CD4-positive, alpha-beta T cell (primary cell): ENCODE measurements around the gene ASB18. TPM values are rescaled to one million over a fixed set of nuclear protein-coding genes. Genes with fewer than 3 reads are reported as not detected.
"Not testable (repeated sequence)": the region's sequence is repeated elsewhere in the genome, so short reads cannot be mapped to it uniquely, and the experiment has no call there.

Experiments used
- ATAC-seq: fragments of 200-7000 bp; cut with Tn5 transposase; one replicate; pipeline ENCODE4 v1.10.0; 2022; ENCODE audit warnings: mild to moderate bottlenecking; ENCODE audit not compliant: poor library complexity
- CTCF ChIA-PET: fragments of 350-600 bp; sonication (Branson Sonifier 250); formaldehyde crosslinking; loops from one replicate; lab custom pipeline; 2021; ENCODE audit warnings: antibody characterized with exemption, inconsistent platforms; lab: Charles Lee
- POLR2A ChIA-PET: fragments of 350-600 bp; sonication (Branson Sonifier 250); formaldehyde crosslinking; loops from one replicate; lab custom pipeline; 2021; ENCODE audit warnings: antibody characterized with exemption, inconsistent platforms; lab: Charles Lee
- DNase-seq, 14 experiments: peaks; one replicate each; pipeline ENCODE4 v3.0.0-alpha.2; 2013 to 2020; ENCODE audit warnings: mixed read lengths in 2 of 14
- H3K27ac ChIP-seq, 2 donors: one replicate each; pipeline versions ENCODE4 v1.5.1 to v1.7.0; 2013; ENCODE audit warnings: low read length in 2 of 2, low read depth in 1 of 2, mild to moderate bottlenecking in 1 of 2
- H3K27me3 ChIP-seq, 2 experiments: 1 replicate in 1 of 2; 2 replicates in 1 of 2; pipeline versions ENCODE4 v1.6.1 to v1.7.0; 2013; ENCODE audit warnings: low read length in 2 of 2, control low read depth in 1 of 2, mild to moderate bottlenecking in 1 of 2, moderate library complexity in 1 of 2; ENCODE audit not compliant: insufficient read depth in 2 of 2, control insufficient read depth in 1 of 2
- H3K36me3 ChIP-seq: one replicate; pipeline ENCODE4 v1.6.1; 2013; ENCODE audit warnings: low read length, control low read depth; ENCODE audit not compliant: insufficient read depth
- H3K4me1 ChIP-seq: one replicate; pipeline ENCODE4 v1.6.1; 2013; ENCODE audit warnings: low read length, control low read depth; ENCODE audit not compliant: insufficient read depth
- H3K4me3 ChIP-seq: one replicate; pipeline ENCODE4 v1.5.1; 2013; ENCODE audit warnings: mild to moderate bottlenecking, low read length, moderate library complexity
- H3K9me3 ChIP-seq, 2 experiments: 1 replicate in 1 of 2; 2 replicates in 1 of 2; pipeline versions ENCODE4 v1.6.1 to v1.7.0; 2013; ENCODE audit warnings: low read length in 2 of 2, mild to moderate bottlenecking in 2 of 2, control low read depth in 1 of 2, moderate library complexity in 1 of 2; ENCODE audit not compliant: control insufficient read depth in 1 of 2, insufficient read depth in 1 of 2
- H3K27ac Mint-ChIP-seq: one replicate; pipeline ENCODE4 v1.8.0; 2020; ENCODE audit warnings: mixed read lengths
- H3K27me3 Mint-ChIP-seq: one replicate; pipeline ENCODE4 v1.8.0; 2021; ENCODE audit warnings: mixed read lengths
- H3K36me3 Mint-ChIP-seq: one replicate; pipeline ENCODE4 v1.8.0; 2021; ENCODE audit warnings: low read depth, mixed read lengths
- H3K4me1 Mint-ChIP-seq: one replicate; pipeline ENCODE4 v1.8.0; 2021; ENCODE audit warnings: low read depth, mixed read lengths
- H3K4me3 Mint-ChIP-seq: one replicate; pipeline ENCODE4 v1.8.0; 2020; ENCODE audit warnings: mild to moderate bottlenecking, mixed read lengths
- H3K9me3 Mint-ChIP-seq: one replicate; pipeline ENCODE4 v1.8.0; 2020; ENCODE audit warnings: mixed read lengths
- intact Hi-C, 2 experiments: fragments of 100-400 bp; cut with DNase I in 1 of 2; cut with micrococcal nuclease in 1 of 2; formaldehyde crosslinking; loops; one replicate each; pipeline versions ENCODE4 v1.15.1 to v1.9.0; 2023 to 2025; cut with DNase I, micrococcal nuclease
- total RNA-seq, 174 experiments: library from RNA in 2 of 174; stranded (reverse) in 2 of 174; gene quantifications; one replicate each; pipeline ENCODE4 v1.2.3 and lab custom pipeline; 2021 to 2026
- TF ChIP-seq, protein P1 (sequence below): fragments of 200-600 bp; IDR thresholded peaks from one replicate; pipeline ENCODE4 v1.8.0; 2022; ENCODE audit warnings: antibody characterized with exemption, mild to moderate bottlenecking

ASB18 gene
- total RNA-seq, 2 experiments from 2014 or later: not detected

DNA sequence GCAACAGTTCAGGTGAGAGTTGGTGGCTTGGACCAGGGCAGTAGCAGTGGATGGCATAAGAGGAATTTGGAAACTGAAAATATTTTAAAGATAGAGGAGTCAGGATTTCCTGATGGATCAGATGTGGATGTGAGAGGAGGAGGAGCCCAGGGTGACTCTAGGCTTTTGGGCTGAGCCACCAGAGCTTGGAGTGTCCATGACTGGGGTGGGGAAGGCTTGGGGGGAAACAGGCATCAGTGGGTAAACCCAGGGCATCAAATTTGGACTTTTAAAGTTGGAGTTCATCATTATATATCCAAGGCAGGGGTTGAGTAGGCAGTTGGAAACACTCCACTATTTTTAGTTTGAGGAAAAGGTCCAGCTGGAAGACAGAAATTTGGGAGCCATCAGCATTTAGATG, 27.3 kb upstream of the ASB18 start:
- Histone ChIP-seq H3K27ac (no peak overlapping the region), H3K4me1 (no peaks in the 10 kb centered on the region), H3K27me3 (peaks cover 0 to 7% of the 10 kb centered on the region in 2 experiments), H3K4me3 (no peak overlapping the region), H3K36me3 (no peaks in the 10 kb centered on the region), H3K9me3 (no peaks in the 10 kb centered on the region)
- intact Hi-C loops: no loop called here
- CTCF ChIA-PET: no interaction called here
- ATAC-seq (no peak), DNase-seq (no peak)
- POLR2A ChIA-PET: no interaction called here
- no peak overlapping the region for H3K27ac Mint-ChIP-seq
- H3K4me1 Mint-ChIP-seq: no peaks in the 10 kb centered on the region
- no peak overlapping the region for H3K4me3 Mint-ChIP-seq
- H3K36me3 Mint-ChIP-seq: no peaks in the 10 kb centered on the region
- H3K27me3 Mint-ChIP-seq: peaks cover 46% of the 10 kb centered on the region
- TF ChIP-seq, protein P1, sequence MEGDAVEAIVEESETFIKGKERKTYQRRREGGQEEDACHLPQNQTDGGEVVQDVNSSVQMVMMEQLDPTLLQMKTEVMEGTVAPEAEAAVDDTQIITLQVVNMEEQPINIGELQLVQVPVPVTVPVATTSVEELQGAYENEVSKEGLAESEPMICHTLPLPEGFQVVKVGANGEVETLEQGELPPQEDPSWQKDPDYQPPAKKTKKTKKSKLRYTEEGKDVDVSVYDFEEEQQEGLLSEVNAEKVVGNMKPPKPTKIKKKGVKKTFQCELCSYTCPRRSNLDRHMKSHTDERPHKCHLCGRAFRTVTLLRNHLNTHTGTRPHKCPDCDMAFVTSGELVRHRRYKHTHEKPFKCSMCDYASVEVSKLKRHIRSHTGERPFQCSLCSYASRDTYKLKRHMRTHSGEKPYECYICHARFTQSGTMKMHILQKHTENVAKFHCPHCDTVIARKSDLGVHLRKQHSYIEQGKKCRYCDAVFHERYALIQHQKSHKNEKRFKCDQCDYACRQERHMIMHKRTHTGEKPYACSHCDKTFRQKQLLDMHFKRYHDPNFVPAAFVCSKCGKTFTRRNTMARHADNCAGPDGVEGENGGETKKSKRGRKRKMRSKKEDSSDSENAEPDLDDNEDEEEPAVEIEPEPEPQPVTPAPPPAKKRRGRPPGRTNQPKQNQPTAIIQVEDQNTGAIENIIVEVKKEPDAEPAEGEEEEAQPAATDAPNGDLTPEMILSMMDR: no peak
- no peaks in the 10 kb centered on the region for H3K9me3 Mint-ChIP-seq

GRCh38 chr2:236290742-236291425, 26.7 kb upstream of the ASB18 start:
- H3K36me3 Mint-ChIP-seq: no peaks in the 10 kb centered on the region
- Histone ChIP-seq H3K9me3 (no peaks in the 10 kb centered on the region), H3K27me3 (peaks cover 0 to 4% of the 10 kb centered on the region in 2 experiments), H3K4me3 (no peak overlapping the region), H3K4me1 (no peaks in the 10 kb centered on the region), H3K27ac (no peak overlapping the region), H3K36me3 (no peaks in the 10 kb centered on the region)
- ChIA-PET POLR2A (no interaction called here), CTCF (no interaction called here)
- no peaks in the 10 kb centered on the region for H3K9me3 Mint-ChIP-seq
- intact Hi-C loops: no loop called here
- no peak for DNase-seq
- no peak overlapping the region for H3K4me3 Mint-ChIP-seq
- H3K27ac Mint-ChIP-seq: no peak overlapping the region
- H3K27me3 Mint-ChIP-seq: peaks cover 46% of the 10 kb centered on the region
- H3K4me1 Mint-ChIP-seq: no peaks in the 10 kb centered on the region
- TF ChIP-seq, protein P1: no peak
- no peak for ATAC-seq

GRCh38 chr2:236289766-236290462, 25.7 kb upstream of the ASB18 start:
- intact Hi-C loops: no loop called here
- Mint-ChIP-seq H3K27me3 (peaks cover 41% of the 10 kb centered on the region), H3K27ac (no peak overlapping the region), H3K4me1 (no peaks in the 10 kb centered on the region), H3K9me3 (no peaks in the 10 kb centered on the region), H3K4me3 (no peak overlapping the region), H3K36me3 (no peaks in the 10 kb centered on the region)
- TF ChIP-seq, protein P1: no peak
- ChIA-PET POLR2A (no interaction called here), CTCF (no interaction called here)
- H3K4me3 ChIP-seq: no peak overlapping the region
- ATAC-seq (no peak), DNase-seq (no peak)
- peaks cover 0 to 4% of the 10 kb centered on the region in 2 experiments for H3K27me3 ChIP-seq
- H3K36me3 ChIP-seq: no peaks in the 10 kb centered on the region
- H3K27ac ChIP-seq: no peak overlapping the region
- no peaks in the 10 kb centered on the region for H3K9me3 ChIP-seq
- no peaks in the 10 kb centered on the region for H3K4me1 ChIP-seq

DNA sequence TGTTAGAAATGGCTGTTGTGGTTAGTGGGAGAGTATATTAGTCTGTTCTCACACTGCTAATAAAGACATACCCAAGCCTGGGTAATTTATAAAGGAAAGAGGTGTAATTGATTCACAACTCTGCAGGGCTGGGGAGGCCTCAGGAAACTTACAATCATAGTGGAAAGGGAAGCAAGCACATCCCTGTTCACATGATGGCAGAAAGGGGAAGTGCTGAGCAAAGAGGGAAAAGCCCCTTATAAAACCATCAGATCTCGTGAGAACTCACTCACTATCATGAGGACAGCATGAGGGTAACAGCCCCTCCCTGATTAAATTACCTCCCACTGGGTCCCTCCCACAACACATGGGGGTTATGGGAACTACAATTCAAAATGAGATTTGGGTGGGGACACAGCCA, 24.2 kb upstream of the ASB18 start:
- peaks cover 36% of the 10 kb centered on the region for H3K27me3 Mint-ChIP-seq
- H3K4me1 Mint-ChIP-seq, H3K27ac Mint-ChIP-seq, H3K27ac ChIP-seq, H3K4me1 ChIP-seq, H3K36me3 ChIP-seq, DNase-seq, H3K36me3 Mint-ChIP-seq, H3K4me3 ChIP-seq, POLR2A ChIA-PET, H3K4me3 Mint-ChIP-seq, ATAC-seq, H3K9me3 Mint-ChIP-seq, H3K9me3 ChIP-seq, H3K27me3 ChIP-seq, intact Hi-C loops, CTCF ChIA-PET: not testable (repeated sequence)
